Measurements from ENCODE around the gene ADCY10.
"Not testable (repeated sequence)": the region's sequence is repeated elsewhere in the genome, so short reads cannot be mapped to it uniquely, and the experiment has no call there.

Gene ADCY10

GRCh38 chr1:167842872-167843271, 71.1 kb downstream of the ADCY10 start:
- DNase-seq: no peak

GRCh38 chr1:167841530-167841929, 72.4 kb downstream of the ADCY10 start:
- no peak for DNase-seq

GRCh38 chr1:167839009-167839408, 74.9 kb downstream of the ADCY10 start:
- DNase-seq: no peak

GRCh38 chr1:167837326-167837725, 76.6 kb downstream of the ADCY10 start:
- DNase-seq: no peak

GRCh38 chr1:167836197-167836596, 77.7 kb downstream of the ADCY10 start:
- no peak for DNase-seq

- DNase-seq: no peak
Observed at GRCh38 chr1:167833904-167834303, 80.0 kb downstream of the ADCY10 start.

GRCh38 chr1:167832693-167833092, 81.2 kb downstream of the ADCY10 start:
- no peak for DNase-seq

GRCh38 chr1:167830668-167831067, 83.3 kb downstream of the ADCY10 start:
- not testable (repeated sequence) for DNase-seq

GRCh38 chr1:167829868-167830267, 84.1 kb downstream of the ADCY10 start:
- no peak for DNase-seq

GRCh38 chr1:167826127-167826526, 87.8 kb downstream of the ADCY10 start:
- no peak for DNase-seq

- no peak for DNase-seq
Observed at GRCh38 chr1:167825419-167826079, 88.4 kb downstream of the ADCY10 start.

GRCh38 chr1:167824163-167824794, 89.7 kb downstream of the ADCY10 start:
- no peak for DNase-seq

- no peak for DNase-seq
Observed at GRCh38 chr1:167821969-167822685, 91.8 kb downstream of the ADCY10 start.

GRCh38 chr1:167821356-167821685, 92.6 kb downstream of the ADCY10 start:
- DNase-seq: no peak

- no peak for DNase-seq
Observed at GRCh38 chr1:167820684-167821355, 93.1 kb downstream of the ADCY10 start.

GRCh38 chr1:167819849-167820683, 93.9 kb downstream of the ADCY10 start:
- DNase-seq: no peak

GRCh38 chr1:167815650-167816049, 98.3 kb downstream of the ADCY10 start:
- DNase-seq: no peak

GRCh38 chr1:167812972-167813371, 101.0 kb downstream of the ADCY10 start:
- no peak for DNase-seq

- no peak for DNase-seq
Observed at GRCh38 chr1:167808690-167809089, 105.2 kb downstream of the ADCY10 start.

- DNase-seq: no peak
Observed at GRCh38 chr1:167808104-167808503, 105.8 kb downstream of the ADCY10 start.

GRCh38 chr1:167806676-167807075, 107.3 kb downstream of the ADCY10 start:
- not testable (repeated sequence) for DNase-seq

GRCh38 chr1:167806235-167806634, 107.7 kb downstream of the ADCY10 start:
- not testable (repeated sequence) for DNase-seq
